Subcutaneous abdominal adipose tissue (tissue), 5 donors: ENCODE measurements around the gene MUTYH.
A peak's percentile ranks its signal among the peaks of the same experiment; 100 is the strongest.
"Not testable (repeated sequence)": the region's sequence is repeated elsewhere in the genome, so short reads cannot be mapped to it uniquely, and the experiment has no call there.

Source experiments
- H3K27ac ChIP-seq: one replicate; pipeline ENCODE4 v1.7.0; 2013; ENCODE audit warnings: low read depth, mild to moderate bottlenecking, inconsistent platforms, low read length, moderate library complexity
- H3K27me3 ChIP-seq, 5 donors: one replicate each; pipeline ENCODE4 v1.7.0; 2013; ENCODE audit warnings: low read length in 5 of 5, inconsistent platforms in 1 of 5; ENCODE audit not compliant: control insufficient read depth in 5 of 5, insufficient read depth in 4 of 5
- H3K36me3 ChIP-seq, 5 donors: one replicate each; pipeline ENCODE4 v1.7.0; 2013; ENCODE audit warnings: low read length in 5 of 5; ENCODE audit not compliant: control insufficient read depth in 5 of 5, insufficient read depth in 5 of 5
- H3K4me1 ChIP-seq, 5 donors: one replicate each; pipeline ENCODE4 v1.7.0; 2013; ENCODE audit warnings: low read length in 5 of 5, mild to moderate bottlenecking in 3 of 5, moderate library complexity in 1 of 5; ENCODE audit not compliant: control insufficient read depth in 5 of 5, insufficient read depth in 5 of 5
- H3K4me3 ChIP-seq, 5 donors: one replicate each; pipeline ENCODE4 v1.7.0; 2013; ENCODE audit warnings: low read length in 5 of 5, low read depth in 1 of 5
- H3K9ac ChIP-seq, 5 donors: one replicate each; pipeline ENCODE4 v1.7.0; 2013; ENCODE audit warnings: low read length in 5 of 5, mild to moderate bottlenecking in 4 of 5, moderate library complexity in 3 of 5
- H3K9me3 ChIP-seq, 5 donors: one replicate each; pipeline ENCODE4 v1.7.0; 2013; ENCODE audit warnings: low read length in 5 of 5; ENCODE audit not compliant: control insufficient read depth in 5 of 5
- donor health status: healthy.
- donor health status: healthy.
- donor health status: healthy.
- donor health status: healthy.
- donor health status: healthy.

Gene MUTYH

DNA sequence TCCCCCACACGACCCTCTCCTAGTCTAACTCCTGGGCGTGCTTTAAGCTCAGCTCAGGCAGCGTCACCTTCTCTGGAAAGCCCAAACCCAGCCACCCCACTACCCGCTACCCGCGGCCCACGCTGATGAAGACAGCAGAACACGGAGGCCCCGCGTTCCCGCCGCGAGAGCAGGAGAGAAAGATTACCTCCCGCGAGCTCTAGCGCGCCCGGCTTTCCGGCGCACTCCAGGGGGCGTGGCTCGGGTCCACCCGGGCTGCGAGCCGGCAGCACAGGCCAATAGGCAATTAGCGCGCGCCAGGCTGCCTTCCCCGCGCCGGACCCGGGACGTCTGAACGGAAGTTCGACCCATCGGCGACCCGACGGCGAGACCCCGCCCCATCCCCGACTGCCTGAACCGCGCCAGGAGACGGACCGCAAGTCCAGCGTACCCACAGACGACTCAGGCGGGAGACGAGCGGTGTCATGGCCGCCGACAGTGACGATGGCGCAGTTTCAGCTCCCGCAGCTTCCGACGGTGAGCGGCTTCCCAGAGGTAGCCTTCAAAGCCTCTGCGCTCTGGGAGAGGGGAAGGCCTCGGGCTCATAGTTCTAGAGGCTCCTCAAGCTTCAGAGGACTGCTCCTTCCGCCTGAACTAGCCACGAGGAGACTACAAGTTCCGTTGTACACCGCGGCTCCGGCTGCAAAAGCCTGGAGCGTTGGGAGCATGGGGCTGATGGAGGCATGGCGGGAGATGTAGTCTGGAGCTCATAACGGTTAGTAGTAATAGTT, at the start of gene MUTYH, which contains the start of gene TOE1:
TSS of gene MUTYH (minus strand) at position 652 of the 770 bp plus-strand sequence. CDS start 5,935 bp downstream, outside the sequence.
TSS of gene TOE1 (plus strand) at position 382 of the 770 bp plus-strand sequence. CDS start at position 465, 83 bp downstream.
- peak within 1 kb of the TSS; percentile 89 to 98 (median 97) for H3K4me3 ChIP-seq
- peak within 1 kb of the TSS; percentile 88 for H3K27ac ChIP-seq
- no peaks in the 10 kb centered on the region for H3K9me3 ChIP-seq
- H3K36me3 ChIP-seq = peaks cover 5 to 33% (median 33%) of the 10 kb centered on the region in 5 donors
- peaks cover 9 to 29% (median 24%) of the 10 kb centered on the region in 5 donors for H3K4me1 ChIP-seq
- H3K27me3 ChIP-seq = no peaks in the 10 kb centered on the region
- H3K9ac ChIP-seq = peak within 1 kb of the TSS; percentile 83 to 98 (median 94)

DNA sequence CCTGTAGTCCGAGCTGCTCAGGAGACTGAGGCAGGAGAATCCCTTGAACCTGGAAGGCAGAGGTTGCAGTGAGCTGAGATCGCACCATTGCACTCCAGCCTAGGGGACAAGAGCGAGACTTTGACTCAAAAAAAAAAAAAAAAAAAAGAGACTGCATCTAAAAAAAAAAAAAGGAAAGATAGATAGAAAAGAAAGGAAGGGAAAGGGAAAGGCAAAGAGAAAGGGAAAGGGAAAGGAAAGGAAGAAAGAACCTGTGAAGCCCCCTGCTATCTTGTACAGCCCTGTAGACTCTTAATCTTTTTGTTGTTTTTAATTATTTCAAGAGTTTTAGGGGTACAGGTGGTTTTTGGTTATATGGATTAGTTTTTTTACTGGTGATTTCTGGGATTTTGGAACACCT, 46.0 kb upstream of the MUTYH start:
- Histone ChIP-seq H3K9me3 (no peaks in the 10 kb centered on the region), H3K36me3 (no peaks in the 10 kb centered on the region), H3K4me1 (no peaks in the 10 kb centered on the region), H3K27ac (no peak overlapping the region), H3K4me3 (no peak overlapping the region), H3K27me3 (no peaks in the 10 kb centered on the region), H3K9ac (no peak overlapping the region)

DNA sequence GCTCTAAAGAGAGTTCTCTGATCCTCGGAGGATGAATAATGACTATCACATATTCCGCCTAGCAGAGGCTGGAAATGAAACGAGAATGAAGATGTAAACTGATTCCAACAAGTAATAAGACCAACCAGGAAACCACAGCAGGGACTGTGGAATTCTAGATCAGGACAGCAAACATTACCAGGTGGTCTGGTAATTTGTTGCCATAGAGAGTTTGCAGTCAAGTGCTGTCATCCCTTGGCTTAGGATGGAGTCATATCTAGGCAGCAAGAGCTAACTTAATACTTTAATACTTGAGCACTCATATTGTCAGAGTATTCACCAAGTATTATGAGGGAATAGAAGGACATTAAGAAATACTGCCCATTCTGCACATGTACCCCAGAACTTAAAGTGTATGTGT, 45.1 kb upstream of the MUTYH start:
- Histone ChIP-seq H3K9ac (no peak overlapping the region), H3K27me3 (no peaks in the 10 kb centered on the region), H3K36me3 (no peaks in the 10 kb centered on the region), H3K4me1 (no peaks in the 10 kb centered on the region), H3K9me3 (no peaks in the 10 kb centered on the region), H3K27ac (no peak overlapping the region), H3K4me3 (no peak overlapping the region)

DNA sequence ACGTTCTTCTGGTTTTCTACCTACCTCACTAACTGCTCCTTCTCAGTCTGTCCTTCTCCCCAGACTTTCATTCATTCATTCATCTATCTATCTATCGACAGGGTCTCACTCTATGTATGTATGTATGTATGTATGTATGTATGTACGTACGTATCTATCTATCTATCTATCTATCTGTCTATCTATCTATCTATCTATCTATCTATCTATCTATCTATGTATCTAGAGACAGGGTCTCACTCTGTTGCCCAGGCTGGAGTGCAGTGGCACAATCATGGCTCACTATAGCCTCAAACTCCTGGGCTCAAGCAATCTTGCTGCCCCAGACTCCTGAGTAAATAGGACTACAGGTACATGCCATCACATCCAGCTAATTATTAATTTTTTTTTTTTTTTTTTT, 44.0 kb upstream of the MUTYH start:
- not testable (repeated sequence) for H3K9me3 ChIP-seq, H3K4me1 ChIP-seq, H3K27ac ChIP-seq, H3K27me3 ChIP-seq, H3K36me3 ChIP-seq, H3K9ac ChIP-seq, H3K4me3 ChIP-seq

DNA sequence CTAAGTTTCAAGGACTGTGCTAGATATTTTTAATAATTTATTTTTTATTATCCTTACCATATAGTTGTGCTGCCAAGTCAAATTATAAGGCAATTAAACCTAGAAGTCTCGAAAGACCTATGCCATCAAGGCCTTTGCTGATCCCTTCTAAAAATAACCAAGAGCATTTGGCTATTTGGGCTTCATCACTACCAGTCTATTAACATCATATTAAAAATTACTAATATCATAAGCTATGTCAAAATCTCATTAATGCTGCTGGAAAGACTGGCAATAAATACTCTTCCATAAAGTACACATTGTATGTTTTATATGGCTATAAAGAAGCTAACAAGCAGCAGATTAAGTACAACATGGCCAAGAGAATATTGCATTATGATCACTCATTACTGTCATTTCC, 43.0 kb upstream of the MUTYH start:
- Histone ChIP-seq H3K9ac (no peak overlapping the region), H3K4me1 (no peaks in the 10 kb centered on the region), H3K36me3 (no peaks in the 10 kb centered on the region), H3K9me3 (no peaks in the 10 kb centered on the region), H3K27ac (no peak overlapping the region), H3K4me3 (no peak overlapping the region), H3K27me3 (no peaks in the 10 kb centered on the region)

DNA sequence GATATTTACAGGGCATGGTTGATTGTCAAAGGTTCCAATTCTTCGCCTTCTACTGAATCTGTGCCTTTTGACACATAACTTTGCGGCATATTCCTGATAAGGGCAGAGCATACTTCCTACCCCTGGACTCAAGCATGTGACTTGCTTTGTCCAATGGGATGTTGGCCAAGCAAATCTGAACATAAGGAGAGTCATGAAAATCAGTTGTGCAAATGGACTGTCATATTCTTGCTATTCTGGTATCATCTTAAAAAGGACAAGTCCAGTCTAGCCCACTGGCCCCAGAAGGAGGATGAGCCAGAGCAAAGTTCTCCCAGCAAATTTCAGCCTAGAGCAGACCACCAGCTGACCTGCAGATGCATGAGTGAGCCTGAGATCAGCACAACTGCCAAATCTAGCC, 41.0 kb upstream of the MUTYH start:
- H3K9me3 ChIP-seq = no peaks in the 10 kb centered on the region
- H3K4me1 ChIP-seq = no peaks in the 10 kb centered on the region
- H3K9ac ChIP-seq = no peak overlapping the region
- no peak overlapping the region for H3K4me3 ChIP-seq
- no peak overlapping the region for H3K27ac ChIP-seq
- no peaks in the 10 kb centered on the region for H3K27me3 ChIP-seq
- no peaks in the 10 kb centered on the region for H3K36me3 ChIP-seq

DNA sequence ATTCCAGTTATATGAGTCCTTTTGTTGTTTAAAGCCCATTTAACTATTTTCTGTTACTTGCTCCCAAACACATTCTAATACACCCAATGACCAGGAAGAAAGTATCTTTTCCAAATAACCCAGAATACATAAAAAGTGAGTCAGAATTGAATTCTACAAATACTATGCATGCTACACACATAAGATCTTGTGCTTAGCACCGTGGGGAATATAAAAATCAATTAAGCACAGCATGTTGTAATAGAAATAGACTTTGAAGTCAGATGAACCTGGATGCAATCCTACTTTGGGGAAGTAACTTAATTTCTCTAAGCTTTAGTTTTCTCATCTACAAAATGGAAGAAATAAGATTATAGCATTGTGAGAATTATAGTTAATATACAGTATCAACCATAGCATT, 40.5 kb upstream of the MUTYH start:
- Histone ChIP-seq H3K27ac (no peak overlapping the region), H3K27me3 (no peaks in the 10 kb centered on the region), H3K9ac (no peak overlapping the region), H3K9me3 (no peaks in the 10 kb centered on the region), H3K4me3 (no peak overlapping the region), H3K4me1 (peaks cover 0 to 2% (median 0%) of the 10 kb centered on the region in 5 donors), H3K36me3 (no peaks in the 10 kb centered on the region)

DNA sequence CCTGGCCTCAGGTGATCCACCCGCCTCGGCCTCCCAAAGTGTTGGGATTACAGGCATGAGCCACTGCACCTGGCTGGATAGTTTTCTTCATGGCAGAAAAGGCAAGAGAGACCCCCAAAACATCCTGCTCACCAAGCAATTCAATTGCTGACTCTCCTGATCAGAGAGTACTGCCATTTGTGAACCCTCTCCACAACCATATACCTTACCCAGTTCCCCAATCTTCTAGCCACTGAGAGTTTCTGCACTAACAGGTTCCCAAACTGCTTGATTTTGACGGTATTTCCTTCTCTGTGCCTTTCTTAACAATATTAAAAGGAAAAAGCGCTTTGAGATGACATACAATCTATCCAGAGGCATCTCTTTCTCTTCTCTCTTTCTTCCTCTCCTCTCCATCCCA, 39.9 kb upstream of the MUTYH start:
- H3K4me3 ChIP-seq = no peak overlapping the region

DNA sequence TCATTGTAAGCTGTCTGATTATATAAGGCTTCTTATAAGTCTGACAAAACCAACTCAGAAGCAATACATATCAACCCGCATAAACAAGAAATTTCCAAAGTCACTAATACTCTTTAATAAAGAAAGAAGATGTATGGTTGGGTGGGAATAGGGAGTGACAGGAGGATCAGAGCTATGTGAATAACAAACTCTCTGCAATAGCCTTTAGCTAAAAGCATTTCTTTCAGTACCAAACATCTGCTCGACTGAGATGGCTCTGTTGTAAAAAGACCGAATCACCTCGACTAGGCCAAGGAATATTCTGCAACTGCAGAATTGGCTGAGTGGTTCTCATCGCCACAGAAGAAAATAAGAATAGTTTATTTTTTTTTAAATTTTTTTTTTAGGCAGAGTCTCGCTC, 39.3 kb upstream of the MUTYH start:
- H3K4me3 ChIP-seq = no peak overlapping the region
- no peaks in the 10 kb centered on the region for H3K36me3 ChIP-seq
- no peaks in the 10 kb centered on the region for H3K9me3 ChIP-seq
- no peaks in the 10 kb centered on the region for H3K27me3 ChIP-seq
- peaks cover 0 to 3% (median 0%) of the 10 kb centered on the region in 5 donors for H3K4me1 ChIP-seq
- no peak overlapping the region for H3K27ac ChIP-seq
- no peak overlapping the region for H3K9ac ChIP-seq

More for the DNA sequence above, 39.9 kb upstream of the MUTYH start:
- Histone ChIP-seq H3K9me3 (no peaks in the 10 kb centered on the region), H3K27ac (no peak overlapping the region), H3K27me3 (no peaks in the 10 kb centered on the region), H3K9ac (no peak overlapping the region), H3K36me3 (no peaks in the 10 kb centered on the region), H3K4me1 (peaks cover 0 to 3% (median 0%) of the 10 kb centered on the region in 5 donors)

DNA sequence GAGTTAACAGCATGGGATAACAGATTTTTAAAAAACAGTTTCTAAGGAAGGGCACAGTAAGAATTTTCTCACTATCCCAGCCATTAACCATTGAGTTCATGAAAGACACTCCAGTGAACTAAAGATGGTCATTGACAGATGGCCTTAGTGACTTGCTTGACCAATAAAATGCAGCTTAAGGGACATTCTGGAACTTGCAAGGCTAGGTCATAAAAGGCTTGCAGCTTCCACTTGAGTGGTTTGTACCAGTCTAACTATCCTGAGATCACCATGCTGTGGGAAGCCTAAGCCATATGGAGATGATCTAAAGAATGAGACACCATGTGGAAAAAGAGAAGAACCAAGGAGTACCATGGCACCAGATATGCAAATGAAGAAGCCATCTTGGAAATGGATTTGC, 37.9 kb upstream of the MUTYH start:
- Histone ChIP-seq H3K4me1 (peaks cover 0 to 3% (median 0%) of the 10 kb centered on the region in 5 donors), H3K9ac (no peak overlapping the region), H3K27ac (no peak overlapping the region), H3K27me3 (no peaks in the 10 kb centered on the region), H3K36me3 (no peaks in the 10 kb centered on the region), H3K9me3 (no peaks in the 10 kb centered on the region), H3K4me3 (no peak overlapping the region)
